DMS 273 treated with DMSO at 0.1 percent for 48 hours (cell line): ENCODE results near the gene ERGIC1.
"Not testable (repeated sequence)": the region's sequence is repeated elsewhere in the genome, so short reads cannot be mapped to it uniquely, and the experiment has no call there.

ENCODE experiments used
- DNase-seq: peaks from one replicate; lab custom pipeline; 2025; lab: John Stamatoyannopoulos, UW

Gene ERGIC1

DNA sequence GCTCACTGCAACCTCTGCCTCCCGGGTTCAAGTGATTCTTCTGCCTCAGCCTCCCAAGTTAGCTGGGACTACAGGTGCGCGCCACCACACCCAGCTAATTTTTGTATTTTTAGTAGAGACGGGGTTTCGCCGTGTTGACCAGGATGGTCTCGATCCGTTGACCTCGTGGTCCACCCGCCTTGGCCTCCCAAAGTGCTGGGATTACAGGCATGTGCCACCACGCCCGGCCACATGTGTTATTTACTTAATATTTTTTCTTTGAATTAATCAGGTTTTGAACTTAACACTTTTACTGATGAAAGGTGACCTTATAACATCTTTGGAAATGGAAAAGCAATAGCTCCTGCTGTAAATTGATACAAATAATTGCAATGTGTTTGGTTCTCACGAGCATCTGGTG is 13.5 kb downstream of the ERGIC1 start:
- not testable (repeated sequence) for DNase-seq

DNA sequence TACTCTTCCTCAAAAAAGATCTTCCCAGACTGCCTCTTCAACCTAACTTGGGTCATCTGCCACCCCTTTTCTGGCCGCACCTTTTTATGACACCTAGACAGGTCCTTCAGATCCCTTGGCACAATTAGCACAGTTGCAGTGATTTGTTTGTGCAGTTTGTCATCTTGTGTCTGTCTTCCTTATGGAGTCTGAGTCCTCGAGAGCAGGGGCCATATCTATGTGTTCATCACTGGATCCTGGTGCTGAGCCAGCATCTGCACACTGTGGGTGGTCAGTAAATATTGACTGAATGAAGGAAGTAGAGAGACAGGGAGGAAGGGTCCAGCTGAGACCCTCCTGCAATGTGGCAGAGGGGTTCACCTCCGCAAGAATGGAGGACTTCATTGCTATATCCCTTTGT is 14.4 kb downstream of the ERGIC1 start:
- DNase-seq: no peak

DNA sequence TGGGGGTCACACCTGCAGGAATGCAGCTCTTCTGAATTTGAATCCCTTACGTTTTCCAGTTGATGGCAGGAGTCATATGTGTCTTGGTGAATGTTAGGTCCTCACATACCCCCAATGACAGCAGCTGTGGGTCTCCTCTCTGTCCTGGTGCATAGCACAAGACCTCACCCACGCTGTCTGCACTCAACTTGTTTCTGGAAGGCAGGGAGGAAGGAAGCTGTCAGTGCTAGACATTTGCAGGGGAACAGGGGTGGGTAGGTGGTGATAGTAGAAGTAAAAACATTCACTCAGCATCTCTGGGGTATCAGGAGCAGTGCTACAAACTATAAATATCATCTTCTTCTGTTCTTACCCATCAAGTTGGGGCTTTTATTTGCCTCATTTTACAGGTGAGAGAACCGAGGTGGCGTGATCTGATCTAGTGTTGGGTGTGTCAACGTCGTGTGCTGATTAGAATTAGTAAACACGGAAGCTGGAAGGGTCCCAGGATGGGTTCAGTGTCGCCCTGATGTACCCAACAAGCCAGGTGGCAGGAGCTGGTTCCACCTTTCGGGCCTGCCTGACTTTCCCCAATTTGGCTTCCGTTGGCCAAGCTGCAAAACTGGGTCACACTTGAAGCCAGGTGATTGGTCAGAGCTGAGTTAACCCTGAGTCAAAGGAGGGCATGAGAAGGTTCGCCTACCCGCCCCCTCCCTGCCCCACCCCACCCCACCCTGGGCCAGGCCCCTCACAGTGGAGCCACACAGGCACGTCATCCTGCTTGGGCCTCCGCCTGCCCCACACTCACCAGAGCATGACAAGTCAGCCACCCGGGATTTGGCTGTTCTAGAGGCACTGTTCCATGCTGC is 15.8 kb downstream of the ERGIC1 start:
- DNase-seq: no peak

DNA sequence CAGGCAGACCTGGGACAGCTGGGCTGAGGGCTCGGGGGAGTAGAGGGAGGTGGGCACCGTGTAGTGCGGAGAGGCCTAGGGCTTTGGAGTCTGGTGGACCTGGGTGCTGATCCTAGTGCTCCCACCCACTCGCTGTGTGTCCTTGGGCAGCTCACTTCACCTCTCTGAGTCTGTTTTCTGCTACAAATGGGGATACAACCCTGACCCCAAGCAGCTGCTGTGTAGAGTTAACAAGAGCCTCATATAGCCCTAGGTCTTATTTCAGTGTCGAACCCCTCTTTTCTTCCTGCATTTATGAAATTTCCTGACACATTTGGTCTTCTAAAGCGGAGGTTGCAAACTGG is 16.4 kb downstream of the ERGIC1 start:
- DNase-seq: no peak

DNA sequence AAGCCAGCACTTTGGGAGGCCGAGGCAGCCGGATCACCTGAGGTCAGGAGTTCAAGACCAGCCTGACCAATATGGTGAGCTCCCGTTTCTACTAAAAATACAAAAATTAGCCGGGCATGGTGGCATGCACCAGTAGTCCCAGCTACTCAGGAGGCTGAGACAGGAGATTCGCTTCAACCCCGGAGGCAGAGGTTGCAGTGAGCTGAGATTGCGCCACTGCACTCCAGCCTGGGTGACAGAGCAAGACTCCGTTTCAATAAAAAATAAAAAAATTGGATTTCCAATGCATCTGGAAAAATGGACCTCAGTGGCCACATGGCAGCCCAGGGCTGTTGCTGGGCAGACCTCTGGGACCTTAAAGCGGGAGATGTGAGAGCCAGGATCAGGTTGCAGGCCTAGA is 17.2 kb downstream of the ERGIC1 start:
- DNase-seq: not testable (repeated sequence)

DNA sequence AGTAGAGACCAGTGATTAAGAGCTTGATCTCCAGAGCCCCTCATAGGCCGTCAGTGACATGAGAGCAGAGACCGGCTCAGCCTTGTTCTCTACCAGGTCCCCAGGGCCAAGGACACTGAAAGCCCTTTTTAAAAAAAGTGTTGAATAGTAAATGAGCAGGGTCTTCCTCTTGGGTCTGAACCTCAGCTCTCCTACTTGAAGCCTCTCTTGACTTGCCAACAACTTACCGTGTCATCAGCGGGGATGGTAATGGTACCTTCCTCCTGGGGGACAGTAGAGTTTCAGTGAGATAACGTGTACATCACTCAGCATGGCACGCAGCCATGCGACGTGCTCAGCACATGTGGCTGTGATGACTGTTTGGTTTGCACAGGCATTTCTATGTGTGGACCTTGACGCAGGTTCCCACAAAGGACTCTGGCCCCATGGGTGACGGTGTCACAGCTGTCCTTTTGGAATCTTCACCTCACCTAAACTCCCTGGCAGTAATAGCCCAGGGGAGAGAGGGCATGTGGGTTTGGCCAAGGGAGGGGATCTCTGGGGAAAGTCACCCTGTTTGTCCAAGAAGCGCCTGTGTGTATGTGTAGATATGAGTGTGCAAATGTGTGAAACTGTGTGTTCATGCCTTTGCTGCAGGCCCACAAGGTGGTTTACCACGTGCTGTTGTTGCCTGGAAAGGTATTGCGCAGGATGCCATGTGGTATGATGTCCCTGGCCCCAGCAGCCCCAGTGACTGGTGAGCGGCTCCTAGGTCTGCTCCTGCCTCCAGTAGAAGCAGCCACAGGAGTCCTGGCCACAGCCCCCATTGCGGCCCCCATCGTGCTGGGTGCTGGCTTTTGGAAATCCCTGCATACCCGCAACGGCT is 18.7 kb downstream of the ERGIC1 start:
- no peak for DNase-seq

DNA sequence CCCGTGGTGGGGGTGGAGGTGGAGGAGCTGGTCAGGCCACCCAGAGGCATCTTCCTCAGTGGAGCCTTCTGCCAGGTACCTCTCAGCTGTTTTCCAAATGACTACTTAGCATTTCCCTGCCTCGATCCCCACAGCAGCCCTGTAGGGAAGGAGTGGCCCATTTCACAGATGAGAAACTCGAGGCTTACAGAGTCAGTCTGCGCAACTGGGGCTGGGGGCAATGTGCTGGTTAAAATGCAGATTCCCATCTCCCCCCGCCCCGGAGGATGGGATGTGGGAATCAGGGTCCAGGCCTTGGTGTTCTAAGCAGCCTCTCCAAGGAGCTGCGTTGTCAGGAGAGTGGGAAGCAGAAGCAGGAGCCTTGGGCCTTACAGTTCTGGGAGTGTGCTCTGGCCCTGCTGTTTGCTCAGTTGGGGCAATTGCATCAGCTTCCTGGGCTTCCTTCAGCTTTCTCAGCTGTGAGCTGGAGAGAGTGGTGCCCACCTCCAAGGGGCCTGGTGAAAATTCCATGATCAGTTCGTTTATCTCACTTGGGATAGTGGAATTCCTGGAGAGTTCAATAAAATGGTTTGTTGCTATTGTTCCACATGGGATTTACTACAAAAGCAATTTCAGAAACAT is 19.4 kb downstream of the ERGIC1 start:
- no peak for DNase-seq

DNA sequence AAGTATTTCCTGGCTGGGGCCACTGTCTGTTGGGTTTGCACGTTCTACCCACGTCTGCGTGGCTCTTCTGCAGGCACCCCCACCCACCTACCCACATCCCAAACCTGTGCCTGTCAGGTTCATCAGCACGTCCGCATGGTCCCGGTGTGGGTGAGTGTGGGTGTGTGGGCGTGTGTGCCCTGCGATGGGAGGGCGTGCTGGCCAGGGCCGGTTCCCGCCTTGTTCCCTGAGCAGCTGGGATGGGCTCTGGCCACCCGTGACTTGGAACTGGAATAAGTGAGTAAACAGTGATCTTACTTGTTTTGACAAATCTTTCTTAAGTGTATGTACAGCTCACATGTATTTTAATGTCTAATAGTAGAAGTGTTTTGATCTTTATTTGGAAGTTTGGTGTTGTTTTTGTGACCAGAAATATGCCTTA is 20.4 kb downstream of the ERGIC1 start:
- no peak for DNase-seq

DNA sequence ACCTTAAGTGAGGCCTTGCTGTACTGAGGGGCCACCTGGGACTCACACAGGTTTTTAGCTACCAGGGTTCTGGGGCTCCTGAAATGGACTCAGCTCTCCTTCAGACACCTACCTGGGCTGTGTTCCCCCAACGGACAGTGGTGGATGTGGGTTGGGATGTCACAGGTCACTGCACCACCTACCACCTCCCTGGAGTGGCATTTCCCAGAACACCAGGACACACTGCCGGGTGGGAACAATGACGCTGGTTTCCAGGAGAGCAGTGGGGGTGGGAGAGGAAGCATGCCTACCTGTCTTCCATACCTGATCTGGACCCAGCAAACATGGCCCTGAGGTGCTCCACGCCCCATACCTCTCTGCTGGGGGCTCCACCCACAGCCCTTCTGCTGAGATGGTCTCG is 20.9 kb downstream of the ERGIC1 start:
- DNase-seq: no peak

DNA sequence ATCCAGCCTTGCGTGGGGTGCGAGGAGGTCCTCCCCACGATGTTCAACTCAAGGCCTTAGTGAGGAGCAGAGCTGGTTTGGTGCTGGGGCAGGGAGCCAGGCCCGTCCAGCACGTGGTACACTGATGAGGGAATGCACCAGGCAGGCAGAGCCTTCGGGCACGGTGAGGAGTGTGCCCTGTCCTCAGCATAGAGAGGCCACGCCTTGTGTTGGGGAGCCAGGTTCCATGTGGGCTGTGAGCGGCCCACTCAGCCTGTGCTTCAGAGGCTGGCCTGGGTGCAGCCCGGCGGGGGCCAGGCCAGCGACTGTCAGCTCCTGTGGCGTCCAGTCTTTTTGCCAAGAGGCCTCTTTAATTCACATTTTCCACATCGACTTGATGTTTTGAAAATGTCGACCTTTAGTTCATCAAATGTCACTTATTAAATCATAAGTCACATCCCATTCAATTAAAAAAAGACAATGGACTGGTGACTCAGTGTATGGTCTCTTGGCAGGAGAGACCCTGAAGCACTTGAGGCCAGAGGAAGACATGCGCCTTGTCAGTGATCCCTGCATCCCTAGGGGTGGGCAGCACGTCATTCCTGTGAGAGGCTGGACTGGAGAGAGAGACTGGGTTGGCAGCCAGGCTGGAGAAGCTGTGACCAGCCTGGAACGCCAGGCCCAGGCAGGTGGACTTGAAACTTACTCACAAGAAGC is 21.7 kb downstream of the ERGIC1 start:
- DNase-seq: no peak

DNA sequence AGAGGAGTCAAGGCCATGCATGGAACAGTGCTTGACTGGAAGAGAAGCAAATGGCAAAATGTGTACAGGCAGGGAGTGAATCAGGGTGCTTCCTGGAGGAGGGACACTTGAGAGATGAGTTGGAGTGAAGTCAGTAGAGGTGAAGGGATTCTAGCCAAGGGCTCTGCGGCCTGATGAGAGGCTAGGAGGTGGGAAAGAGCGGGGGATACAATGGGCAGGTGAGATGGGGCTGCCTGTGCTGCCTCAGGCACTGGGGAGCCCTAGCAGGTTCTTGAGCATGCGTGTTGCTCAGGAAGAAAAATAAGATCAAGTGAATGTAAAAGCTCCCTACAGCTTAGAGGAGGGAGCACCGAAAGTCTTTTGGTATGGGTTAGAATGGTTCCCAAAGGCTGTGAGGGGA is 22.3 kb downstream of the ERGIC1 start:
- DNase-seq: no peak

DNA sequence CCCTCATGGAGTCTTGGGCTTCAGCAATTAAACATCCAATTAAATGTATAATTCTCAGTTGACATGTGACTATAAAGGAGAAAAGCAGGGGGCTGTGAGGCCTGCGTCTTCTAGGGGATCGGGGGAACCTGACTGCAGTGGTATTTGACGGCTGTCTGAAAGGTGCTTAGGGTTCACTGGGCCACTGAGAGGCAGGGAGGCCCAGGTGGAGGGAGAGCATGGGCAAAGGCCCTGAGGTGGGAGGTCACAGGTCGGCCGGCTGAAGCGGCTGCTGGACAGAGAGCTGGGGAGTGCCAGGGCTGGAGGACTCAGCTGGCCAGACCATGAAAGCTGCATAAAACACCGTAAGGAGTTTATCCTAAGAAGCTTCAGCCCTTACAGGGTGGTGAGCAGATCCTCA is 23.9 kb downstream of the ERGIC1 start:
- no peak for DNase-seq

DNA sequence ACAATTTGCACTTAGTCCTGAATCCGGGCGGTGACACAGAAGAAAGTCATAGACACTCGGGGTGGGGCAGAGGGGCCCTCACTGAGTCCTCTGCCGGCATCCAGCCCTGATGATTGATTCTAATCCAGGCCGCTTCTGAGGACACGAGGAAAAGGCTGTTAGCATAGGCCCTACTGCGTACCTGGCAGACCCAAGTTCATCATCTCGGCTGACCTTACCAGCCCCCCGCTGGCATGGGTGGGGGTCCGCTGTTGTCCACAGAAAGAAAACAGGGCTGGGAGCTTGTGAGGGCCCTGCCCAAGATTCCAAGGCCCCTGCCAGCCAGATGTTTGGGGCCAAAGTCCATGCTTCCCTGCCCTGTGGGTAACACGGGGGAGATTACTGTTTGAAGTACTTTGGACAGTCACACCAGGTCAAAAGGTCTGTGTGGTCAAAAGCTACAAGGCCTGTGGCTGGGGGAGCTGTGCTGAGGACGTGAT is 24.5 kb downstream of the ERGIC1 start:
- DNase-seq: no peak

DNA sequence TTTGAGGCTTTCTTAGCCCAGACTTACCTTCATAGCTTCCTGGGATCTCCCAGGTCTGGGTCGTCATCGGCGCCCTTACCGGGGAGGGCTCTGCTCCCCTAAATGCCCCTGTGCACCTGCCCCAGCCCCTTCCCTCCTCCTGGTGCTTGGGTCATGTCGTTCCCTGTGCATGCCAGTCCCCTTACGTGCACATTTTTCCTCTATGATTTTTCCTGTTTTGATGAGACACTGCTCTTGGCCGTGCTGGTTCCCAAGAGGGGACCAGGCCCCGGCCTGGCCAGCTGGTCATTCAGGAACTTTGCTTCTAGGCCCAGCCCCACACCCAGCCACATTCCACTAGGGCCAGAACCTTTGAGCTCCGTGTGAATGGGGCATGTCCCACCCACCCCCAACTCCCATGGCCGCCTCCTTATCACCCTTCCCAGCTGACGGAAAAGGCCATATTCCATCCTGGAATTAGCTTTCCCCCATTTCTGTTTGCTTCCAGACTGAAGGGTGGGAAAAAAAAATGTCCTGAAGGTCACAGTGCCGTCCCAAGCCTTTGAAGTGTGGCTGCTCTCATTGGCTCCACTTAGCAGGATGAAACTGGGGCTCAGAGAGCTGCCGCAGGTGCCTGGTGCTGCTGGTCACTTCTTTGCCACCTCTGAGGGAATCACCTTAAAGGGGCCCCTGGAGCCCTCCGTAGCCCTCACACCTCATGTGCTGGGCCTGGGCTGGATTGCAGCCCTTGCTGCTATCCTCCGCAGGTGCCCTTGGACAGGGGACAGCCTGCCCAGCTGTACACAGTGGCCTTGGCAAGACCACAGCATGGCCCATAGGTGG is 25.1 kb downstream of the ERGIC1 start:
- no peak for DNase-seq

DNA sequence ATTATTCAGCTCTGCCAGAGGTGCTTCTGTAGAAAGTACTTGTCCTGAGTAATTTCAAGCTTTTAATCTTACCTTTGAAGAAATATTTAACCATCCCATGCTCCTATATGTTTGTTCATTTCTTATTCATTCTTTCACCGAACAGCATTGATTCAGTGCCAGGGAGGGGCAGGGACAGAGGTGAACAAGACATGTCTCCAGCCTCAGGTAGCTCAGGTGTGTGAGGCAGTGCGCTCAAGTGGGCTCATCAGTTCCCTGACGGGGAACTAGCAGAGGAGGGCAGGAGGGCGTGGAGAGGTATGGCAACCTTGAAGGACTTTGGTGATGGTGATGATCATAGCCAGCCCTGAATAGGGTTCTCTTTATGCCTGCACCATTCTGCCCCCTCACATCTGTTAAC is 25.9 kb downstream of the ERGIC1 start:
- DNase-seq: no peak

DNA sequence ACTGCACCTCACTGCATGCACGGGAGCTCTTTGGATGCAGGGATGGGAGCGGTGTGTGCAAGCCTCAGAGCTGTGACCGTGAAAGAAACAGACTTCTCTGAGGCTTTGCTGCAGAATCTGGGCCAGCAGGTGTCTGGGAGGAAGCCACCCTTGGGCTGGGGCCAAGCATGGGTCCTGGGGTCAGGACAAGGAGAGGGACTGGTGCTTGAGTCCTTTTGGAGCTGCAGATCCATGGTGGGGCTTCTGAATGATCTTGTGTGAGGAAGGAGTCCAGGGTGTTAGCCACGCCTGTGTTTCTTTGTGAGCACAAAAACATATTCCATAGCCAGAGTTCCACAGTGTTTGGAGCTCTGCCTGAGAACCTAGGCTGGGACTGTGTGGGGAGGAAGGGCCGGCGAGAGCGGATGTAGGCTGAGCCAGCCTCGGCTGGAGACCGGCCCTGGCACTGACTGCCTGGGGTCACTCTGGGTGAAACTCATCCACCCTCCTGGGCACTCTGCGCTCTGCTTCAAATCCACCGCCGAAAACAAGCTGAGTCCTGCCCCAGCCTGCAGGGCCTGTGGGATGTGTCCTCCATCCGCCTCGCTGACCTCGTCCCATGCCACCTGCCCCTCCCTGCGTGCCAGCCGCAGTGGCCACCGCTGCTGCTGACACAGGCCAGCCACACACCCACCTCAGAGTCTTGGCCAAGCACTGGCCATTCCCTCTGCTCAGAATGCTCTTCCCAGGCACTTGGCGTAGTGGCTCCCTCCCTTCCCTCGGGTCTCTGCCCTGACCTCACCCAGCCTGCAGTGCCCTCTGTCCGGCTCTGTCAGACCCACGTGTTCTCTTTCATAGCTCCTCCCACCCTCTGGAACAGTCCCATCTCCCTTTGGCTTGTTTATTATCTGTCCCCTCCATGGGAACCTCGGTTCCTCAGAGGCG is 26.7 kb downstream of the ERGIC1 start:
- no peak for DNase-seq

DNA sequence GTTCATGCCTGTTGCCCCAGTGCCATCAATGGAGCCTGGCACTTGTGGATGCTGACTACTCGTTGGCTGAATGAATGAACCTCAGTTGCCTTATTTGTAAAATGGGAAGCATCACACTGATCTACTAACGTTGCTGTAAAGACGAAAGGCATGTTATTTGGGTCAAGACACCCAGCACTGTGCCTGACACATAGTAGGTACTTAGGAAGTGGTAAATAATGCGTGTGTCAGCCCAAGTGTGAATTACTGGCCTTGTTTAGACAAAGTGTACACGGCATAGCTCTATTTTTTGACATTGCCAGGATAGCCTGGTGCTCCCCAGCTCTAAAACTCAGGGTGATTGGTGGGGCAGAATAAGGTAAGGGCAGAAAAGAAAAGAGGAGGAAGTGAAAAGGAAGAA is 27.4 kb downstream of the ERGIC1 start:
- DNase-seq: no peak

DNA sequence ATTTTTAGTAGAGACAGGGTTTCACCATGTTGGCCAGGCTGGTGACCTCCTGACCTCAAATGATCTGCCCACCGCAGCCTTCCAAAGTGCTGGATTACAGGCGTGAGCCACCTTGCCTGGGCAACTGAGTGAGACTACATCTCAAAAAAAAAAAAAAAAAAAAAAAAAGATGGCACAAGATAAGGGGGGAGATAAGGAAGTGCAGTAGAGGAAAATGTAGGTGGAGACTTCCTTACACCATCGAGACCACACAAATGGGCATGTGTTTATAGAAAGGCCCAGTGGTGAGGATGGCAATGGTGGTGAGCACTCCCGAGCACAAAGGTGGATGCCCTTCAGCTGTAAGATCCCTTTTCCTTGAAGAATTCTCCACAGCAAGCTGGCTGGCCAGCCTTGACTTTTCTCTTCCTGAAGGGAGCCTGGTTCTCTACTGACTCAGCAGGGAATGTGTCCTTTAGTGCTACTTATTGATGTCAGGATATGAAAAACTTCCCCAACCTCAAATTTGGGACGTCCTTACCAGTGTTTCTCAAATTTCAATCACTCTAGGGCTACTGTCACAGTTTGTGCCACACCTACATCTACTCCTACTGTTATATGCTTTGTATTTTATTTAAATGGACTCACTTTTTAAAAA is 28.2 kb downstream of the ERGIC1 start:
- DNase-seq: no peak

DNA sequence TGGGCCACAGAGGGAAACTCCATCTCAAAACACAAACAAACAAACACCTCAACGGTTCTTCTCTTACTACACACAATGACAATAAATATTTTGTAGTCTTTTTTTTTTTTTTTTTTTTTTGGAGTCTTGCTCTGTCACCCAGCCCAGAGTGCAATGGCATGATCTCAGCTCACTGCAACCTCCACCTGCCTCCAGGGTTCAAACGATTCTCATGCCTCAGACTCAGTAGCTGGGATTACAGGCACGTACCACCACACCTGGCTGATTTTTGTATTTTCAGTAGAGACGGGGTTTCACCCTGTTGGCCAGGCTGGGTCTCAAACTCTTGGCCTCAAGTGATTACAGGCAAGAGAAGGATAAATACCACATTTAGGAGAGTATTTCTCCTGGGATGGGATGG is 30.1 kb downstream of the ERGIC1 start:
- not testable (repeated sequence) for DNase-seq

DNA sequence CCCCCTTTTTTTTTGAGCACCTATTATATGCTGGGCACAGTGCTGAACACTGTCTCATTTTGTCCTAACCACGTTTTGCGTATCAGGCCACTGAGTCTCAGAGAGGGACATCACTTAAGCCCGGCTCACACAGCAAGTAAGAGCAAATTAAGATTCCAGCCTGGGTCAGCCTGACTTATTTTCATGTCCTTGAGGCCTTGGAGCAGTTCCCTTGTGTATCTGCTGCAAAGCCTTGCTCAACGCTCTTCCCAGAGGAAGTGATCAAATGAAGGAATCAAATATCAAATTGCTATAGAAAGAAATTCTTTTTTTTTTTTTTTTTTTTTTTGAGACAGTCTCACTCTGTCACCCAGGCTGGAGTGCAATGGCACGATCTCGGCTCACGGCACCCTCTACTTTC is 30.7 kb downstream of the ERGIC1 start:
- DNase-seq: no peak
